HTR-8/SVneo (cell line): Measurements from ENCODE around the gene ONECUT3.
"Not testable (repeated sequence)": the region's sequence is repeated elsewhere in the genome, so short reads cannot be mapped to it uniquely, and the experiment has no call there.

Source experiments
- DNase-seq: peaks from one replicate; pipeline ENCODE4 v3.0.0; 2011; ENCODE audit warnings: low spot score, mixed read lengths; ENCODE audit not compliant: insufficient read length
- FAIRE-seq: peaks from 2 replicates; lab custom pipeline; 2011; peaks lifted over from hg19 to GRCh38; lab: Jason Lieb, UNC

The ONECUT3 gene

DNA sequence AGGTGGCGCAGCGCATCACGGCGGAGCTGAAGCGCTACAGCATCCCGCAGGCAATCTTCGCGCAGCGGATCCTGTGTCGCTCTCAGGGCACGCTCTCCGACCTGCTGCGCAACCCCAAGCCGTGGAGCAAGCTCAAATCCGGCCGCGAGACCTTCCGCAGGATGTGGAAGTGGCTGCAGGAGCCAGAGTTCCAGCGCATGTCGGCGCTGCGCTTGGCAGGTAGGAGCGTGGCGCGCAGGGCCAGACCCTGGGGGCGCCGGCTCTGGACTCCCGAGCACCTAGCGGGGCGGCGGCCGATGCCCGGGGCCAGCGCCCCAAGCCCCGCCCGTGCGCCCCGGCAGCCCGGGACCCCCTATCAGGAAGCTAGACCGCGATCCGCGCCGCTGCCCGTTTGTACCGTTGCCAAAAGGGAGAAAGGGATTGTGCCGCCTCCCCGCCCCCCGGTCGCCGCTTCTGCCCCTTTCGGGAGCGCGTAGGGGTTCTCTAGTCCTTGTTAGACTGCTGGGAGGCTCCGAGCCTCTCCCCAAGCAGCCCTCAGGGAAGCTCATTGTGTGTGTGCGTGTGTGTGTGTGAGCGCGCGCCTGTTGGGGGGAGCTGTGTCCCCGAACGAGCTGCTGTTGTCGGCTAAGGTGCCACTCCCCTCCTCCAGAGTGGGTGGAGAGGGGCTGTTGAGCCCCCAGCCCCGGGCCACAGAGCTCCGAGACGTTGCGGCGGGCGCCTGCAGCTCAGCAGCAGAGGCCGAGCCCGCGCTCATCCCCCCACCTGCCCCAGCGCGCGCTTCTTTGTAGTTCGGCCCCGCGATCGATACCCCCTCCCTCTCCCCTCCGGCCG, 1.5 kb downstream of the ONECUT3 start:
- FAIRE-seq (no peak), DNase-seq (no peak)

DNA sequence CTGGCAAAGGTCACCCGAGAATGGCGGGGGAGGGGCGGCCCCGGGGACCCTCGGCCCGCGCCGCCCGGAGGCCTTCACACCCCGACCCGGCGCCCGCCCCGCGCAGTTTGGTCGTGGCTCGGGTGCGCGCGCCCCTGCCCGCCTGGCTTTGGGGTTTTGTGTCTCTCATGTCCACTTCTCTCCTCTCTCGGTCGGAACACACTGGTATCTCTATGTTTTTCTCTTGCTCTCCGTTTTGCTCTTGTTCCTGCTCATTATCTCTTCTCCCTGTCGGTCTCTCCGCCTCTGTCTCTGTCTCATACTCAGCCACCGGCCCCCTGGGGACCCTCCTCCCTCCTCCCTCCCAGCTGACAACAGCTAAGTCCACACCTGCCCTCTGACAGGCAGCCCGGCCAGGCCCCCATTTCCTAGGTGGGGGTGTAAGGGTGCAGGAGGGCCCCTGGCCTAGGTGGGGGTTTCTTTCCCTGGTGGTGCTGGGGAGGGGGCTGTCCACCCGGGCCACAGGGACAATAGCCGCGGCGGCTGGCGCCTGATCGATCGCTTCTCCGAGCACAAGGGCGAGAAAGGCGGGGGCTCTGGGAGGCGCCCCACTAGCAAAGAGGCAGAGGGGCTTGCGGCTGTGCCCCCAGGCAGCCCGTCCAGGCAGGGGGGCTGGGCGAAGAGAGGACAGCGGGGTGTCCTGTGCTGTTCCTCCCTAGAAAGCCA, 2.3 kb downstream of the ONECUT3 start:
- no peak for FAIRE-seq
- DNase-seq: no peak

DNA sequence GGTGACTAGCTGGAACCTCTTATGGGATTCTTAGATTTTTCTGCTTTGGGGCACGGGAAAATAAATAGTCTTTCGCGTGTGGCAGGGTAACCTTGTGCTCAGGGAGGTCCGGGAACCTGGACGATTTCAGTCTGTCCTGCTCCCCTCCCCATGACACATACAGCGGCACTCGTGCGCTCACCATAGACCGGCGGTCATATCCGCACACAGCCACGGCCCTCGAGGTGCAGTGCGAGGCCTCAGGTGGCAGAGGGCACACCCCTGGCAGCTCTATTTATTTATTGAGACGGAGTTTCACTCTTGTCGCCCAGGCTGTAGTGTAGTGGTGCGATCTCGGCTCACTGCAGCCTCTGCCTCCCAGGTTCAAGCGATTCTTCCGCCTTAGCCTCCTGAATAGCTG, 3.0 kb downstream of the ONECUT3 start:
- DNase-seq: no peak

GRCh38 chr19:1756705-1757465, 3.6 kb downstream of the ONECUT3 start:
- no peak for FAIRE-seq
- DNase-seq: no peak

More for the DNA sequence above, 3.0 kb downstream of the ONECUT3 start:
- FAIRE-seq: no peak

- no peak for DNase-seq
- FAIRE-seq: no peak
Measured at GRCh38 chr19:1757468-1758230, 4.3 kb downstream of the ONECUT3 start.

GRCh38 chr19:1758231-1758577, 4.9 kb downstream of the ONECUT3 start:
- DNase-seq: no peak
- no peak for FAIRE-seq

GRCh38 chr19:1758959-1759903, 5.9 kb downstream of the ONECUT3 start:
- FAIRE-seq (no peak), DNase-seq (no peak)

GRCh38 chr19:1760020-1760419, 6.7 kb downstream of the ONECUT3 start:
- DNase-seq: no peak
- FAIRE-seq: no peak

- FAIRE-seq: not testable (repeated sequence)
Measured at GRCh38 chr19:1760786-1761527, 7.7 kb downstream of the ONECUT3 start.

GRCh38 chr19:1761528-1762242, 8.4 kb downstream of the ONECUT3 start:
- FAIRE-seq: no peak
- DNase-seq: no peak

More at GRCh38 chr19:1760786-1761527, 7.7 kb downstream of the ONECUT3 start:
- DNase-seq: not testable (repeated sequence)

DNA sequence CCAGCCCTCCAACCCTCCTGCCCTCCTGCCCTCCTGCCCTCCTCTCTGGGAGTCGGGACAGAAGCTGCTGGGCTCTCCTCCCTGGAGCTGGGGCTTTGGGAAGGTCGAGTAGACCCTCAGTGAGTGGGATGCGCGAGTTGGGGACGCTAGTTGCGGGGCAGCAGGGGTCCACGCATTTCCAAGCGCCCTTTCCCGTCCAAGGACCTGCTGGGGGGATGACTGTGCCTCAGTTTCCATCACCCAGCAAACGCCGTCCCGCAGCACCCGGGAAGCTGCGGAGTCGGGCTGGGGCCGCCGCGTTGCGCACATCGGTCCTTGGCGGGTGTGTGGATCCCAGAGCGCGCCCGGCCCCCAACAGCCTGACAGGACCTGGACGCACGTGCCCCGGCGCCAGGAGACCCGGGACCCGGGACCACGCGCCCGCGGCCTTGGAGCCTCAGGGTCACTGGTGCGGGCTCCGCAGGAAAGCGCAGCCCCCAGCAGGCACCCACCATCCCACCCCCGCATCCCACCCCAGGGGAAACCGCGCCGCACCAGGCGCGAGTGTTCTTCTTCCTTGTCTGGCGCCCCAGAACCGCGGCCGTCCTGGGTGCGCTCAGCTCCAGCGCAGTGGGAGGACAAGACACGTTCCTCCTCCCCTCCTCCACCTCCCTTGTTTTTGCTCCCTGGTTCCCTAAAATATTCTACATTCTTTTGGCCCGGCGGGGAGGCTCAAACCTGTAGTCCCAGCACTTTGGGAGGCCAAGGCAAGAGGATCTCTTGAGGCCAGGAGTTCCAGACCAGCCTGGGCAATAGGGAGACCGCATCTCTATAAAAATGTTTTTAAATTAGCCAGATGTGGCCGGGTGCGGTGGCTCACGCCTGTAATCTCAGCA, 9.2 kb downstream of the ONECUT3 start:
- FAIRE-seq (no peak), DNase-seq (no peak)

DNA sequence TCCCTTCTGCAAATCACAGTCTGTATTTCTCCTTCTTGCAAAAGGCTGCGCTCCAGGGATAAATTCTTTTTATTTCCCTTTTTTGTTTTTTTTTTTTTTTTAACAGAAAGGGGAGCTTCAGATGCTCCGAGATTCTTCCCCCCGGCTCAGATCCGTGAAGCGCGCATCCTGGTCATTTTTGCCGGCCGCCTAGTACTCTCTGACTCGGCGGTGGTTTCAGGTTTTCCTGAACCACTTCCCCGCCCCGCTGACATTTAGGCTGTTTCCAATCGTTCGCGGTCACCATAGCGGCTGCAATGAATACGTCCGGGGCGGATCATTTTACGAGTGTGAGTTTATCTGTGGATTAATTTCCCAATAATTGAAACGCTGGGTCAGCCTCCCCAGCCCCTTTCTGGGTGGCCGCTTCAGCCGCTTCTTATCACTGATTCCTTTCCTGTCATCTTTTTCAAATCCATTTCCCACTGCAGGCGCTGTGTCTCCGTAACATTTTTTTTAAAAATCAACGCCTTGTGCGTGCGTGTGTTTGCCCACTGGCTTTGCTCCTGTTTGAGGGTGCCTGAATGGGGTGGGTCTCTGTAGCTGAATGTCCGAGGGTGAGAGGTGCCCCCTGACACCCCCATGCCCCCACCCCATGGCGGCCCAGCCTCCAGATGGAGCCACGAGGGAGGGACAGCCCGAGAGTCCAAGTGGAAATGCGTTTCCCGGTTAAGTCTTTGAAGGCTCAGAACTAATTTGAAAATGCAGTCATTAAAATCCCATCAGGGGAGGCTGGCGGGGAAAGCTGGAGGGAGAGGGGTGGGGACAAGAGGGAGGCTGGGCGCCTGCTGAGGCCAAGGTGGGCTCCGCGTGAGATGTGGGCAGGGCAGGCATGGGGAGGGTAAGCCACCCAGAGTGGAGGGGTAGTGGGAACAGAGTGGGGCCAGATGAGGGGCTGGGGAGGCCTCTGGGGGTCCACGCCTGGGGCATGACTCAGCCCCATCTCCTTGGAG, 10.6 kb downstream of the ONECUT3 start:
- no peak for DNase-seq
- FAIRE-seq: no peak

- DNase-seq (no peak), FAIRE-seq (no peak)
Measured at GRCh38 chr19:1764729-1765128, 11.4 kb downstream of the ONECUT3 start.

DNA sequence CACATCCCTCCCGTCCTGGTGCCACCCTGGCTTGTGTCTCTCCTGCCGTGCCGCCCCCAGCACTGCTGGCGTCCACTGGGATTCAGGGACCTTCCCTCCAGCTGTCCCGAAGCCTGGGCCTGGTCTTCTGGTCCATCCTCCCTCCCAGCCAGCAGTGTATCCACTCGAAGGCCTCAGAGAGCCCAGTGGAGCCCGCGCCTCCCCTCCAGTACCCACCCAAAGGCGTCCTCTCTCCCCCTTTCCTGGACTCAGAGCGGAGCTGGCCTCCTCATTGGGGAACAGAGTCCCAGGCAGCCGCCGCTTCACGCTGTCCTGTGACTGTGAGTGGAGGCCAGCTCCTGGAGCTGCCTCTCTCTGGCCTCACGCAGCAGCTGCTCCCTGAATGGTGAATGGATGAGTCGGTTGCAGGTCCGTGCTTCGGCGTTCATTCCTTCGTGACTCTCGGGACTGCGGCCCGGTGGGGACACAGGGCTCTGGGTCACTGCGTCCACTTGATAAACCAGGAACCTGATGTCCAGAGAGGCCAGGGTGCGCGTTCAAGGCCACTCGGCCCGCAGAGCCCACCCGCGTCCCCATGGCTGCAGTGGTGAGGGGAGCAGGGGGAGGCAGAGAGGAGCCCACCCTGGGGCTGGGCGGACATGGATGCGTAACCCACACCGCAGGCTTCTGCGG, 12.1 kb downstream of the ONECUT3 start:
- FAIRE-seq: no peak
- no peak for DNase-seq
